ENCODE results near the gene DGKI. TPM values are rescaled to one million over a fixed set of nuclear protein-coding genes. Genes with fewer than 3 reads are reported as not detected.

Gene DGKI
- total RNA-seq, 2 donors from 2014 or later: 0.04 to 0.64 TPM

DNA sequence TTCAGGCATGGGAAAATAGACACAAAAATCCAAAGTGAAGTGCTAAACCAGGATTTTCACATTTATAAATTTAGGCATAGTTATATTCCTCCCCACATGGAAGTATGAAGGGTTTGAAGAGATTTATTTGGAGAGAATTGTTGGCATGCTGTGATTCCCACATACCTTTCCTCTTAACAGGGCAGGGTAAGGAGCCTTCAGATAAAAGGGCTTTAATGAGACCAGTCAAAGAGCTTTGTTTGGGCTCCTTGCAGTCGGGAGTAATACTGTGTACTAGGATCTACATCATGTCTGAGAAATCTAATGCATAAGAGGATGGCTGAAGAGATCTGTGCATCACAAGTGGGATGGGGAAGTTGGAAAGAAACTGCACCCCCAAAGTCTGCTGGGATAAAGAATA lies 362.4 kb downstream of the DGKI start:
- H3K4me3 Mint-ChIP-seq: no peak overlapping the region
- no peak for DNase-seq
- H3K9me3 ChIP-seq (ENCODE audit: control insufficient read depth, low read length): peaks cover 3% of the 10 kb centered on the region
- H3K9me3 Mint-ChIP-seq: no peaks in the 10 kb centered on the region
- no peak overlapping the region for H3K27ac ChIP-seq (ENCODE audit: low read depth, low read length)
- no peaks in the 10 kb centered on the region for H3K27me3 Mint-ChIP-seq (ENCODE audit: insufficient read depth)
- no peaks in the 10 kb centered on the region for H3K36me3 Mint-ChIP-seq (ENCODE audit: low read depth)
- TF ChIP-seq, protein P1, sequence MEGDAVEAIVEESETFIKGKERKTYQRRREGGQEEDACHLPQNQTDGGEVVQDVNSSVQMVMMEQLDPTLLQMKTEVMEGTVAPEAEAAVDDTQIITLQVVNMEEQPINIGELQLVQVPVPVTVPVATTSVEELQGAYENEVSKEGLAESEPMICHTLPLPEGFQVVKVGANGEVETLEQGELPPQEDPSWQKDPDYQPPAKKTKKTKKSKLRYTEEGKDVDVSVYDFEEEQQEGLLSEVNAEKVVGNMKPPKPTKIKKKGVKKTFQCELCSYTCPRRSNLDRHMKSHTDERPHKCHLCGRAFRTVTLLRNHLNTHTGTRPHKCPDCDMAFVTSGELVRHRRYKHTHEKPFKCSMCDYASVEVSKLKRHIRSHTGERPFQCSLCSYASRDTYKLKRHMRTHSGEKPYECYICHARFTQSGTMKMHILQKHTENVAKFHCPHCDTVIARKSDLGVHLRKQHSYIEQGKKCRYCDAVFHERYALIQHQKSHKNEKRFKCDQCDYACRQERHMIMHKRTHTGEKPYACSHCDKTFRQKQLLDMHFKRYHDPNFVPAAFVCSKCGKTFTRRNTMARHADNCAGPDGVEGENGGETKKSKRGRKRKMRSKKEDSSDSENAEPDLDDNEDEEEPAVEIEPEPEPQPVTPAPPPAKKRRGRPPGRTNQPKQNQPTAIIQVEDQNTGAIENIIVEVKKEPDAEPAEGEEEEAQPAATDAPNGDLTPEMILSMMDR (conservative IDR thresholded peaks at IDR 0.05): no peak
- H3K36me3 ChIP-seq (ENCODE audit: control insufficient read depth, insufficient read depth, low read length): no peaks in the 10 kb centered on the region
- H3K27me3 ChIP-seq (ENCODE audit: control insufficient read depth, insufficient read depth, low read length, poor library complexity, severe bottlenecking): no peaks in the 10 kb centered on the region
- H3K4me3 ChIP-seq (ENCODE audit: low read length): no peak overlapping the region
- H3K9ac ChIP-seq (ENCODE audit: extremely low read depth, low read length, poor library complexity, severe bottlenecking): no peak overlapping the region
- H3K4me1 Mint-ChIP-seq: peaks cover 26% of the 10 kb centered on the region
- no peak overlapping the region for H3K27ac Mint-ChIP-seq
- peaks cover 5% of the 10 kb centered on the region for H3K4me1 ChIP-seq (ENCODE audit: control insufficient read depth, insufficient read depth, low read length)
- WGBS, 2 experiments (ENCODE audit: insufficient coverage in 1 of 2, insufficient read length in 1 of 2): 43 to 73% methylated on average over 1 of the region's 1 CpG

DNA sequence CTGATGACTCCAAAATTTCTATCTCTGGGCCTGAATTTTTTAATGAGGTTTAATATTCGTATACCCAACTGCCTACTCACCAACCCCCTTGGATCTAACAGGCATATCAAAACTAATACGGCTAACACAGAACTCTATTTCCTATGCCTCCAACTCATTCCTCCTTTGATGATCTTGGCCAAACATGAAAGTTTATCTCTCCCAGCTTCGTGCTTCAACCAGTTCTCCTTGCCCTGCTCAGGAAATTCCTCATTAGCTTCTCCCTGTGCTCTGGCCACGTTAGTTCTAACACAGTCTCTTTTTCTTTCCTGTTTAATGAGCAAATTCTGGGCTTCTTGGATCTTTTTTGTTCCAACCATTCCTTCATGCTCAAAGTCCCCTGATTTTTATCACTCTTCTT lies 364.3 kb downstream of the DGKI start:
- Histone ChIP-seq H3K27me3 (ENCODE audit: control insufficient read depth, insufficient read depth, low read length, poor library complexity, severe bottlenecking) (no peaks in the 10 kb centered on the region), H3K27ac (ENCODE audit: low read depth, low read length) (no peak overlapping the region), H3K36me3 (ENCODE audit: control insufficient read depth, insufficient read depth, low read length) (no peaks in the 10 kb centered on the region), H3K9ac (ENCODE audit: extremely low read depth, low read length, poor library complexity, severe bottlenecking) (no peak overlapping the region), H3K4me3 (ENCODE audit: low read length) (no peak overlapping the region), H3K4me1 (ENCODE audit: control insufficient read depth, insufficient read depth, low read length) (peaks cover 5% of the 10 kb centered on the region), H3K9me3 (ENCODE audit: control insufficient read depth, low read length) (peaks cover 3% of the 10 kb centered on the region)
- no peak for DNase-seq
- Mint-ChIP-seq H3K9me3 (no peaks in the 10 kb centered on the region), H3K27me3 (ENCODE audit: insufficient read depth) (no peaks in the 10 kb centered on the region), H3K4me3 (no peak overlapping the region), H3K4me1 (peaks cover 26% of the 10 kb centered on the region), H3K36me3 (ENCODE audit: low read depth) (no peaks in the 10 kb centered on the region), H3K27ac (no peak overlapping the region)
- 93 to 94% methylated on average over 4 of the region's 4 CpGs for WGBS, 2 experiments (ENCODE audit: insufficient coverage in 1 of 2, insufficient read length in 1 of 2)
- TF ChIP-seq, protein P1 (conservative IDR thresholded peaks at IDR 0.05): no peak

DNA sequence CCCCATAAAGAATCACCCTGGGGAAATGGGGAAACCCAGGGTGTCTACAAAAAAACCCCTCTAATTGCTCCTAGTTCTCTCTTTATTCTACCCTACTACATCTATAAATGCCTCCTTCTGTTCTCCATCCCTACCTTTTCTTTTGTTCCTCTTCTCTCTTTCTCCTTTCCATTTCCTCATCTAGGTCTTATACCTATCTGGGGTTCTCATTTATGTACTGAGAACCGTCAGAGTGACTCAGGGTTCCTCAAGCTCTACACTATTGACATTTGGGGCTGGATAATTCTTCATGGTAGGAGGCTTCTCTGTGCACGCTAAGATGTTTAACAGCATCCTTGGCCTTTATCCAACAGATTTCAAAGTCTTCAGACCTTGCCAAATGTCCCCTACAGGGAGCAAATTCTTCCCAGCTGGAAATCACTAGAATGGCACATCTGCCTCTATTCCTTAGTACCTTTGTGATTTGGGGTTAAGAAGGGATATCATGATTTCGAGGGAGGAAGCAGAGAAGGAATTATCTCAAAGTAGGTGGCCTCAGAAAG lies 365.9 kb downstream of the DGKI start:
- Mint-ChIP-seq H3K27me3 (ENCODE audit: insufficient read depth) (peaks cover 1% of the 10 kb centered on the region), H3K27ac (no peak overlapping the region), H3K4me3 (no peak overlapping the region), H3K9me3 (no peaks in the 10 kb centered on the region), H3K4me1 (peaks cover 33% of the 10 kb centered on the region), H3K36me3 (ENCODE audit: low read depth) (no peaks in the 10 kb centered on the region)
- no peaks in the 10 kb centered on the region for H3K36me3 ChIP-seq (ENCODE audit: control insufficient read depth, insufficient read depth, low read length)
- no peak overlapping the region for H3K9ac ChIP-seq (ENCODE audit: extremely low read depth, low read length, poor library complexity, severe bottlenecking)
- TF ChIP-seq, protein P1 (conservative IDR thresholded peaks at IDR 0.05): no peak
- no peak for DNase-seq
- no peak overlapping the region for H3K4me3 ChIP-seq (ENCODE audit: low read length)
- H3K27me3 ChIP-seq (ENCODE audit: control insufficient read depth, insufficient read depth, low read length, poor library complexity, severe bottlenecking): no peaks in the 10 kb centered on the region
- 85 to 94% methylated on average over 3 of the region's 3 CpGs for WGBS, 2 experiments (ENCODE audit: insufficient coverage in 1 of 2, insufficient read length in 1 of 2)
- peaks cover 5% of the 10 kb centered on the region for H3K4me1 ChIP-seq (ENCODE audit: control insufficient read depth, insufficient read depth, low read length)
- peaks cover 3% of the 10 kb centered on the region for H3K9me3 ChIP-seq (ENCODE audit: control insufficient read depth, low read length)
- H3K27ac ChIP-seq (ENCODE audit: low read depth, low read length): no peak overlapping the region
